ENCODE data around the gene TRPV4.
"Not testable (repeated sequence)": the region's sequence is repeated elsewhere in the genome, so short reads cannot be mapped to it uniquely, and the experiment has no call there.

TRPV4 gene

GRCh38 chr12:109860977-109861376 lies 27.8 kb upstream of the TRPV4 start:
- DNase-seq (ENCODE audit: low read depth), result no peak

- DNase-seq (ENCODE audit: low read depth), result no peak
These were observed 25.6 kb upstream of the TRPV4 start for GRCh38 chr12:109858764-109859163.

GRCh38 chr12:109857715-109858114 lies 24.5 kb upstream of the TRPV4 start:
- no peak for DNase-seq (ENCODE audit: low read depth)

- no peak for DNase-seq (ENCODE audit: low read depth)
These were observed 22.2 kb upstream of the TRPV4 start for GRCh38 chr12:109855377-109855776.

- DNase-seq (ENCODE audit: low read depth), result not testable (repeated sequence)
These were observed 17.3 kb upstream of the TRPV4 start for GRCh38 chr12:109850518-109850917.

- no peak for DNase-seq (ENCODE audit: low read depth)
These were observed 14.0 kb upstream of the TRPV4 start for GRCh38 chr12:109847142-109847735.

GRCh38 chr12:109845824-109846205 lies 12.6 kb upstream of the TRPV4 start:
- DNase-seq (ENCODE audit: low read depth), result no peak

- DNase-seq (ENCODE audit: low read depth), result peak; percentile 86
These were observed 12.0 kb upstream of the TRPV4 start for GRCh38 chr12:109844983-109845823.

- DNase-seq (ENCODE audit: low read depth), result no peak
These were observed 10.9 kb upstream of the TRPV4 start for GRCh38 chr12:109844091-109844490.

- DNase-seq (ENCODE audit: low read depth), result no peak
These were observed 8.8 kb upstream of the TRPV4 start for GRCh38 chr12:109842021-109842420.

- DNase-seq (ENCODE audit: low read depth), result no peak
These were observed 8.2 kb upstream of the TRPV4 start for GRCh38 chr12:109841356-109841755.

- DNase-seq (ENCODE audit: low read depth), result no peak
These were observed 7.3 kb upstream of the TRPV4 start for GRCh38 chr12:109840305-109841074.

GRCh38 chr12:109839444-109839843 lies 6.2 kb upstream of the TRPV4 start:
- no peak for DNase-seq (ENCODE audit: low read depth)

GRCh38 chr12:109836916-109837315 lies 3.7 kb upstream of the TRPV4 start:
- no peak for DNase-seq (ENCODE audit: low read depth)

GRCh38 chr12:109835827-109836226 lies 2.6 kb upstream of the TRPV4 start:
- DNase-seq (ENCODE audit: low read depth), result no peak

GRCh38 chr12:109832541-109833306 lies 474 bp downstream of the TRPV4 start:
- DNase-seq (ENCODE audit: low read depth), result no peak

GRCh38 chr12:109831929-109832328 lies 1.3 kb downstream of the TRPV4 start:
- no peak for DNase-seq (ENCODE audit: low read depth)

GRCh38 chr12:109831365-109831764 lies 1.8 kb downstream of the TRPV4 start:
- DNase-seq (ENCODE audit: low read depth), result no peak

GRCh38 chr12:109830718-109831117 lies 2.5 kb downstream of the TRPV4 start:
- DNase-seq (ENCODE audit: low read depth), result no peak

- no peak for DNase-seq (ENCODE audit: low read depth)
These were observed 2.9 kb downstream of the TRPV4 start for GRCh38 chr12:109830267-109830666.

- DNase-seq (ENCODE audit: low read depth), result no peak
These were observed 3.5 kb downstream of the TRPV4 start for GRCh38 chr12:109829667-109830066.

Data from stimulated activated CD8-positive, alpha-beta memory T cell treated with anti-CD3 and anti-CD28 coated beads, Interleukin-4, amount 100 ng/mL, for 24 hours (primary cell).